H9 (cell line): ENCODE data around the gene UBQLN3. TPM values are rescaled to one million over a fixed set of nuclear protein-coding genes. Genes with fewer than 3 reads are reported as not detected.

Experiments
- DNase-seq: peaks from one replicate; pipeline ENCODE4 v3.0.0-alpha.2; 2017
- H2AFZ ChIP-seq: one replicate; pipeline ENCODE4 v1.6.1; 2013; ENCODE audit warnings: mild to moderate bottlenecking, low read length, control low read depth, moderate library complexity
- H2AK5ac ChIP-seq: 2 replicates; pipeline ENCODE4 v1.6.1; 2013; ENCODE audit warnings: low read length, control low read depth, mixed read lengths; ENCODE audit not compliant: insufficient read length
- H2BK120ac ChIP-seq: one replicate; pipeline ENCODE4 v1.6.1; 2013; ENCODE audit warnings: low read depth, mild to moderate bottlenecking, low read length, control low read depth, inconsistent platforms; ENCODE audit not compliant: poor library complexity, severe bottlenecking
- H2BK12ac ChIP-seq: 2 replicates; pipeline ENCODE4 v1.6.1; 2013; ENCODE audit warnings: low read length, control low read depth, mixed read lengths, low read depth; ENCODE audit not compliant: insufficient read length
- H2BK15ac ChIP-seq: 2 replicates; pipeline ENCODE4 v1.6.1; 2013; ENCODE audit warnings: low read depth, low read length, control low read depth
- H2BK20ac ChIP-seq: one replicate; pipeline ENCODE4 v1.6.1; 2013; ENCODE audit warnings: low read depth, mild to moderate bottlenecking, low read length, control low read depth, inconsistent platforms; ENCODE audit not compliant: poor library complexity, severe bottlenecking
- H2BK5ac ChIP-seq: 2 replicates; pipeline ENCODE4 v1.6.1; 2013; ENCODE audit warnings: low read length, control low read depth, mixed read lengths; ENCODE audit not compliant: insufficient read length
- H3K14ac ChIP-seq: 2 replicates; pipeline ENCODE4 v1.6.1; 2013; ENCODE audit warnings: low read length, control low read depth; ENCODE audit not compliant: insufficient read depth
- H3K18ac ChIP-seq: 2 replicates; pipeline ENCODE4 v1.6.1; 2013; ENCODE audit warnings: low read depth, mild to moderate bottlenecking, mixed read lengths, low read length, control low read depth; ENCODE audit not compliant: insufficient read length
- H3K23ac ChIP-seq: 2 replicates; pipeline ENCODE4 v1.6.1; 2013; ENCODE audit warnings: low read length, control low read depth, mixed read lengths, low read depth; ENCODE audit not compliant: insufficient read length
- H3K23me2 ChIP-seq: 2 replicates; pipeline ENCODE4 v1.6.1; 2013; ENCODE audit warnings: low read depth, mild to moderate bottlenecking, mixed read lengths, low read length, control low read depth; ENCODE audit not compliant: insufficient read length, poor library complexity, severe bottlenecking
- H3K27ac ChIP-seq: 2 replicates; pipeline ENCODE4 v1.5.1; 2013; ENCODE audit warnings: low read length, control low read depth, mixed read lengths, low read depth; ENCODE audit not compliant: insufficient read length
- H3K27me3 ChIP-seq: 2 replicates; pipeline ENCODE4 v1.6.1; 2013; ENCODE audit warnings: low read length, control low read depth, inconsistent platforms; ENCODE audit not compliant: insufficient read depth
- H3K4ac ChIP-seq: 2 replicates; pipeline ENCODE4 v1.6.1; 2013; ENCODE audit warnings: low read depth, mild to moderate bottlenecking, control low read depth, inconsistent platforms, low read length, moderate library complexity
- H3K4me1 ChIP-seq: 2 replicates; pipeline ENCODE4 v1.6.1; 2013; ENCODE audit warnings: low read length, control low read depth, inconsistent platforms; ENCODE audit not compliant: insufficient read depth
- H3K4me2 ChIP-seq: 2 replicates; pipeline ENCODE4 v1.6.1; 2013; ENCODE audit warnings: low read length, control low read depth, mixed read lengths; ENCODE audit not compliant: insufficient read length, insufficient read depth
- H3K56ac ChIP-seq: 2 replicates; pipeline ENCODE4 v1.6.1; 2013; ENCODE audit warnings: low read depth, mild to moderate bottlenecking, mixed read lengths, low read length, control low read depth; ENCODE audit not compliant: insufficient read length
- H3K79me1 ChIP-seq: 2 replicates; pipeline ENCODE4 v1.6.1; 2013; ENCODE audit warnings: low read depth, mild to moderate bottlenecking, moderate library complexity, low read length, control low read depth, inconsistent platforms; ENCODE audit not compliant: insufficient read depth, poor library complexity, severe bottlenecking
- H3K79me2 ChIP-seq: 2 replicates; pipeline ENCODE4 v1.6.1; 2013; ENCODE audit warnings: low read length, control low read depth, inconsistent platforms; ENCODE audit not compliant: insufficient read depth
- H3K9ac ChIP-seq: 2 replicates; pipeline ENCODE4 v1.6.1; 2013; ENCODE audit warnings: low read length, control low read depth, mixed read lengths; ENCODE audit not compliant: insufficient read length; ENCODE audit errors: extremely low read depth
- H3K9me3 ChIP-seq: one replicate; pipeline ENCODE4 v1.6.1; 2013; ENCODE audit warnings: low read depth, low read length, inconsistent platforms; ENCODE audit not compliant: control insufficient read depth
- H3T11ph ChIP-seq: one replicate; pipeline ENCODE4 v1.6.1; 2013; ENCODE audit warnings: mild to moderate bottlenecking, low read length, control low read depth, inconsistent platforms
- H4K20me1 ChIP-seq: one replicate; pipeline ENCODE4 v1.6.1; 2013; ENCODE audit not compliant: control insufficient read depth, insufficient read length, insufficient read depth
- H4K5ac ChIP-seq: 2 replicates; pipeline ENCODE4 v1.6.1; 2013; ENCODE audit warnings: low read depth, mild to moderate bottlenecking, mixed read lengths, low read length, control low read depth; ENCODE audit not compliant: insufficient read length
- H4K8ac ChIP-seq: replicated peaks from 2 replicates; pipeline ENCODE4 v1.6.1; 2013; ENCODE audit warnings: low read length, control low read depth, mixed read lengths, low read depth; ENCODE audit not compliant: insufficient read length
- H4K91ac ChIP-seq: 2 replicates; pipeline ENCODE4 v1.6.1; 2013; ENCODE audit warnings: low read depth, mild to moderate bottlenecking, moderate library complexity, mixed read lengths, low read length, control low read depth; ENCODE audit not compliant: insufficient read length
- H3K27ac Mint-ChIP-seq, 3 experiments: 2 replicates in 2 of 3; 3 replicates in 1 of 3; pipeline ENCODE4 v1.8.0; 2020 to 2021; ENCODE audit warnings: mixed read lengths in 3 of 3, mild to moderate bottlenecking in 1 of 3, moderate library complexity in 1 of 3
- H3K27me3 Mint-ChIP-seq: 2 replicates; pipeline ENCODE4 v1.8.0; 2021; ENCODE audit warnings: low read depth, mild to moderate bottlenecking, moderate library complexity, mixed read lengths
- H3K36me3 Mint-ChIP-seq, 3 experiments: 2 replicates in 2 of 3; 3 replicates in 1 of 3; pipeline ENCODE4 v1.8.0; 2020 to 2021; ENCODE audit warnings: low read depth in 3 of 3, mixed read lengths in 3 of 3; ENCODE audit not compliant: insufficient read depth in 1 of 3
- H3K4me1 Mint-ChIP-seq, 2 experiments: 2 replicates each; pipeline ENCODE4 v1.8.0; 2020; ENCODE audit warnings: mixed read lengths in 2 of 2
- H3K4me3 Mint-ChIP-seq, 2 experiments: 2 replicates in 1 of 2; 3 replicates in 1 of 2; pipeline ENCODE4 v1.8.0; 2020 to 2021; ENCODE audit warnings: mild to moderate bottlenecking in 2 of 2, mixed read lengths in 2 of 2, moderate library complexity in 1 of 2
- H3K9me3 Mint-ChIP-seq, 2 experiments: 2 replicates in 1 of 2; 3 replicates in 1 of 2; pipeline ENCODE4 v1.8.0; 2020; ENCODE audit warnings: mild to moderate bottlenecking in 2 of 2, mixed read lengths in 2 of 2, moderate library complexity in 1 of 2
- WGBS: extraction: QIAGEN DNeasy Blood & Tissue Kit; methylation state at CpG from one replicate; pipeline ENCODE4 v1.1.7; 2013; ENCODE audit warnings: missing lambda C conversion rate, low lambda C conversion rate, mixed read lengths; ENCODE audit not compliant: insufficient read length; ENCODE audit errors: extremely low coverage; 5-methylcytosine and 5-hydroxymethylcytosine counted together
- total RNA-seq: library from RNA; stranded (reverse); gene quantifications from 2 replicates; pipeline ENCODE4 v1.2.1, GENCODE V29; 2021
- TF ChIP-seq, protein P1 (sequence below): fragments of 200-600 bp; sonication (generic); conservative IDR thresholded peaks from 3 replicates; pipeline ENCODE4 v1.8.0; 2021; ENCODE audit warnings: antibody characterized with exemption, mild to moderate bottlenecking

Gene UBQLN3
- total RNA-seq, 1 experiment from 2014 or later, result not detected

DNA sequence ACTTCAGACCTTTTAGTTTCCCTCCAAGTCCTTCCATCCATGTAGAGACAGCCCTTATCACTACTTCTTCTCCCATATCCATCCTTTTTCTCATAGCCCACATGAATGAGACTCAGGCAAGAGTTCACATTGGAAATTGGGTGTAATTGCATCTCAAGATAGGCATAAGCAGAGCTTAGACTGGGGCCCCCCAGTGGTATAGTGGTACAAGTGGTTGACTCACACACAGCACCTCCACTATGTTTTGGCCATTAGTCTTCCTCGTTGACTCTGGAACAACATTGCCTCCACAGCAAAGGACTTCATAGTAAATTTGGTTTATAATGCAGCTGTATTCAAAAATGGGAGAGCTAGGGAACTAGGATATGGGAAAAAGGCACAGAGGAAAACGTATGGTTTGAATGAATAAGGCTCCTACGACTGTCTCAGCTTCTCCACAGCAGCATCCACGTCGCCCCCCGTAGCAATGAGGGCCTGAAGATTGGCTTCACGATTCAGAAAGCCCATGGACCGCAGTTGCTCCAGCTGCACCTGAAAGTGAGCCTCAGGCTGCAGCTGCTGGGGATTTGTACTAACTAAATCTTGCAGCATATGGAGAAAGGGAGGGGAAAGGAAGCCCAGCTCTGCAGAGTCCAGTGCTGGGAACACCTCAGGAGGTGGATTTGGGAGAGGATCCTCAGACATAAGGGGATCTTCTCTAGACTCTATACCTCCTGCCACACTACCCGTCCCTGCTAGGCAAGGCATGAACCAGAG, 2.4 kb downstream of the UBQLN3 start:
- Mint-ChIP-seq H3K27ac (no peak overlapping the region), H3K36me3 (no peaks in the 10 kb centered on the region), H3K27me3 (no peaks in the 10 kb centered on the region), H3K9me3 (no peaks in the 10 kb centered on the region), H3K4me3 (no peak overlapping the region), H3K4me1 (no peaks in the 10 kb centered on the region)
- no peak overlapping the region for H4K8ac ChIP-seq
- no peak overlapping the region for H3K9ac ChIP-seq
- no CpG with 5 or more reads among the region's 9 CpGs for WGBS
- no peak for DNase-seq
- no peak overlapping the region for H3K23ac ChIP-seq
- H3K4me2 ChIP-seq, result no peak overlapping the region
- H2BK12ac ChIP-seq, result no peak overlapping the region
- H3K27ac ChIP-seq, result no peak overlapping the region
- H2BK120ac ChIP-seq, result no peak overlapping the region
- no peak overlapping the region for H3K4ac ChIP-seq
- no peak overlapping the region for H2AFZ ChIP-seq
- H2AK5ac ChIP-seq, result no peak overlapping the region
- no peak overlapping the region for H4K91ac ChIP-seq
- no peaks in the 10 kb centered on the region for H3K23me2 ChIP-seq
- no peak overlapping the region for H3T11ph ChIP-seq
- H4K20me1 ChIP-seq, result no peaks in the 10 kb centered on the region
- H4K5ac ChIP-seq, result no peak overlapping the region
- TF ChIP-seq, protein P1, sequence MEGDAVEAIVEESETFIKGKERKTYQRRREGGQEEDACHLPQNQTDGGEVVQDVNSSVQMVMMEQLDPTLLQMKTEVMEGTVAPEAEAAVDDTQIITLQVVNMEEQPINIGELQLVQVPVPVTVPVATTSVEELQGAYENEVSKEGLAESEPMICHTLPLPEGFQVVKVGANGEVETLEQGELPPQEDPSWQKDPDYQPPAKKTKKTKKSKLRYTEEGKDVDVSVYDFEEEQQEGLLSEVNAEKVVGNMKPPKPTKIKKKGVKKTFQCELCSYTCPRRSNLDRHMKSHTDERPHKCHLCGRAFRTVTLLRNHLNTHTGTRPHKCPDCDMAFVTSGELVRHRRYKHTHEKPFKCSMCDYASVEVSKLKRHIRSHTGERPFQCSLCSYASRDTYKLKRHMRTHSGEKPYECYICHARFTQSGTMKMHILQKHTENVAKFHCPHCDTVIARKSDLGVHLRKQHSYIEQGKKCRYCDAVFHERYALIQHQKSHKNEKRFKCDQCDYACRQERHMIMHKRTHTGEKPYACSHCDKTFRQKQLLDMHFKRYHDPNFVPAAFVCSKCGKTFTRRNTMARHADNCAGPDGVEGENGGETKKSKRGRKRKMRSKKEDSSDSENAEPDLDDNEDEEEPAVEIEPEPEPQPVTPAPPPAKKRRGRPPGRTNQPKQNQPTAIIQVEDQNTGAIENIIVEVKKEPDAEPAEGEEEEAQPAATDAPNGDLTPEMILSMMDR, result peak; percentile 27; the same call in 1 of the 3 replicates
- H3K27me3 ChIP-seq, result no peaks in the 10 kb centered on the region
- H3K56ac ChIP-seq, result no peak overlapping the region
- no peaks in the 10 kb centered on the region for H3K4me1 ChIP-seq
- no peaks in the 10 kb centered on the region for H3K9me3 ChIP-seq
- no peak overlapping the region for H3K14ac ChIP-seq
- H3K79me2 ChIP-seq, result no peaks in the 10 kb centered on the region
- H2BK15ac ChIP-seq, result no peak overlapping the region
- no peak overlapping the region for H2BK5ac ChIP-seq
- no peaks in the 10 kb centered on the region for H3K79me1 ChIP-seq
- H2BK20ac ChIP-seq, result no peak overlapping the region
- no peak overlapping the region for H3K18ac ChIP-seq
